DOHH2 (cell line): ENCODE measurements around the gene JARID2.

Source experiments
- CTCF ChIP-seq: fragments of 200-600 bp; sonication (generic); IDR thresholded peaks from one replicate; pipeline ENCODE4 v1.5.1; 2014; ENCODE audit warnings: antibody characterized with exemption, mild to moderate bottlenecking, low read depth, low read length; ENCODE audit not compliant: poor library complexity, severe bottlenecking
- EZH2phosphoT487 ChIP-seq: fragments of 200-600 bp; sonication (generic); IDR thresholded peaks from 2 replicates; pipeline ENCODE4 v1.6.1; 2017; ENCODE audit warnings: borderline replicate concordance, mild to moderate bottlenecking, antibody characterized with exemption, low read length, moderate library complexity, mixed read lengths

- no peak for TF ChIP-seq CTCF
- TF ChIP-seq EZH2phosphoT487, result no peak
Measured at GRCh38 chr6:15449011-15449410, 203.1 kb downstream of the JARID2 start.
